HUDEP-2 (cell line): ENCODE results near the gene UHMK1.
A peak's percentile ranks its signal among the peaks of the same experiment; 100 is the strongest.
"Not testable (repeated sequence)": the region's sequence is repeated elsewhere in the genome, so short reads cannot be mapped to it uniquely, and the experiment has no call there.

Experiments
- DNase-seq, 76 experiments: peaks; one replicate each; lab custom pipeline; 2025; ENCODE audit not compliant: unreplicated experiment in 76 of 76; lab: John Stamatoyannopoulos, UW

Gene UHMK1

DNA sequence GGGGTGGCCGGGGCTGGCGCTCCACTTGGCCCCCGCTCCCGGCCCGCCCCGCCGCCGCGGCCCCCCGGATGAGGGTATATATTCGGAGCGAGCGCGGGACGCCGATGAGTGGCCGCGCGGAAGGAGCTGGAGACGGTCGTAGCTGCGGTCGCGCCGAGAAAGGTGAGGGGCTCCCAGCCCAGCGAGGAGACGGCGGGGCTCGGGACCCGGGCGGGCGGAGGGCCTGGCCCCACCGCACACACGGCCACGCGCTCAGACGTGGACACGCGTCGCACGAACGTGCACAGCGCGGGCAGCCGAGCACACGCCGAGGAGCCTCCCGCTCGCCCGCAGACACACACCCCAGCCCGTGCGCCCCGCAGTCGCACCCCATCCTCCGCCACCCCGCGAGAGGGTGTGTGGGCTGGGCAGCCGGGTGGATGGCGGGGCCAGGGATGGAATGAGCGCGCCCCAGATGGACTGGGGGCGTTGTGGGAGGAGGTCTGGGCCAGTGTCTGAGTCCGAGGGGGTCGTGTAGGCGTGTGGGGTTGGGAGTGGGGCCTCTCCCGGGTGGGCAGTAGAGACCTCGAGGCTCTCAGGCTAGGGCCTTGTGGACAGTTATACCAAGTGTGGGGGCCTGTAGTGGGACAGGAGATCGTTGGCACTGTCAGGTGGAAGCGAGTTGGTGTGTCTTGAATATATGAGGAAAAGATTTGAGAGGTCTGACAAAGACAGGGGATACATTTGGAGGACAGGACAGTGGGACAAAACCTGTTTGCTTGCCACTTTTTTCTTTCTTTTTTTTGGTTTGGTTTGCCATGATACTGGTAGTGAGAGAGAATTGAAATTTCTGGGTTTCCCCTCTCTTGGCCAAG lies 64.2 kb downstream of the UHMK1 start, which contains the start of gene UAP1:
Gene UAP1 (plus strand): TSS at position 107 of the 854 bp plus-strand sequence. CDS start 4,347 bp downstream, outside the sequence.
- DNase-seq, result peak in 10 of 76 experiments; percentile 8 to 60 (median 26)

DNA sequence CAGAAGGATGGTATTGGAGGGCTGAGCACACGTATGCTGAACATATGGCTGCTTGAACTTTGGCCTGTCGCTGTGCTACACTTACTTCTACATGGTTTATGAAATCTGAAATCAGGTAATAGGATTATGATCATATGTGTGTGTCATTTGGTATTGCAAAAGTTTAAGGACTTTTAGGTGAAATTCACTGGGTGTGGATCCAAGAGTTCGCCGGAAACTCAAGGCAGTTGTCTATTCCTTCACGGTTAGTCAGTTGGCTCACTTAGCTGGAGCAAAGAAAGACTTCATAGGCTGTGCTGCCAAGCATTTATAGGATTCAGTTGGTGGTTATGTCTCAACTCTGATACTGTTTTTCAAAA lies 64.8 kb downstream of the UHMK1 start:
- DNase-seq, result peak in 1 of 76 experiments; percentile 19

DNA sequence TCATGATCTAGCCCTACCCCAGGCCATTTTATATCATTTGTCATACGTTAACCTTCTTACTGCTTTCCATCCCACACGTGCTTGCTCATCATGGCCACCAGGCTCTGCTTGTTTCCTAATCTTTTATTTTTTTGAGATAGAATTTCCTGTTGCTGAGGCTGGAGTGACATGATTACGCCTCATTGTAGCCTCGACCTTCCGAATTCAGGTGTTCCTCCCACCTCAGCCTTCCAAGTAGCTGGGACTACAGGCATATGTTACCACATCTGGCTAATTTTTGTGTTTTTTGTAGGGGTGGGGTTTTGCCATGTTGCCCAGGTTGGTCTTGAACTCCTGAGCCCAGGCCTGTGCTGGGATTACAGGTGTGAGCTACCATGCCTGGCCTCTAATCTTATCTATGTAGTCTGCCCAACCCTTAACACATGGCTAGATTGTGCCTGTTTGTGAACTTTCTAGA lies 67.2 kb downstream of the UHMK1 start:
- no peak for DNase-seq

DNA sequence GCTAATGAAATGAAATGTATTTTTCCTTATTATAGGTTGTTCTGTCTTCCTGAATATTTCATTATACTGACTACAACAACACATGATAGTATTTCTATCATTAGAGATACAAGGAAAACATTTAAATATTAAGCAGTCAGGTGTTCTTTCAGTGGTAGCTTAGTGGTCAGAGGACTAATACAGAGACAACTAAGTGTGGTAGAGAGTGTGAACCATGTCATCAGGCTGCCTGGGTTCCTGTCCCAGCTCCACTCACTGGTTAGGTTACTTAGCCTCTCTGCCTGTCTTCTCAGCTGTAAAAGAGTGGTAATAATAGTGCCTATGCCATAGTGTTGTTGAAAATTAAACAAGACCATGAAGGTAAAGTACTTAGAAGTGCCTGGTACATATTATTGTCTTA lies 67.8 kb downstream of the UHMK1 start:
- no peak for DNase-seq

DNA sequence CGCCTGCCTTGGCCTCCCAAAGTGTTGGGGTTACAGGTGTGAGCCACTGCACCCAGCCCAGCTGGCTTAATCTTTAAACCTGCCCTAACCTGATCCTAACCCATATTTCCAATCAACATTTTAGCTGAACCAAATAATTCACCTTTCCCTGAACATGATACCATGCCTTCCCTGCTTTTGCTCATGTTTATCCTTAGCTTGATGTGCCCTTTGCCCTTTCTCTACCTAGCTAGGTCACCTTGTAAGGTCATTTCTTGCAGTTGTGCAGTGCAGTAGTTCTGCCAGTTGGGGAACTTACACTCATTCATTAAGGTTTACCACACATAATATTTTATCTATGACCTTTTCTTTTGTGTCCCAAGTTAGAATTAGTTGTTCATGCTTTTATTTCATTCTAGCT lies 69.3 kb downstream of the UHMK1 start:
- no peak for DNase-seq

DNA sequence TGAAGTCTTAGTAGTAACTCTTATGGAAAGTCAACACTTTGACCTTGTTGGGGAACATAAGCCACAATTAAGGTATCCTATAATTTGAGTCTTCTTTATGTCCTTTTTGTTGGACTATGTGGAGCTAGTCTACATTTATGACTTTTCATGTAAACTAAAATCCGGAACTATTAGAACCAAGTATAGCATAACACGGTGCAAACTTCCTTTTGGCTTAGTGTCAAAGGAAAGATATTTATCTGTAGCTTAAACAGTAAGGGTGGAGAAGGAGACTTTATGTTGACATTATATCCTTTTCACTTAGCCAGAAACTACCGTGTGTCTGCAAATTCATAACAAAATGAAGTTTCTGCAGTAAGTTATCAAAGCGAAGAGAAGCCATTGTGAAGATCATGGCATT lies 71.2 kb downstream of the UHMK1 start:
- DNase-seq, result no peak

DNA sequence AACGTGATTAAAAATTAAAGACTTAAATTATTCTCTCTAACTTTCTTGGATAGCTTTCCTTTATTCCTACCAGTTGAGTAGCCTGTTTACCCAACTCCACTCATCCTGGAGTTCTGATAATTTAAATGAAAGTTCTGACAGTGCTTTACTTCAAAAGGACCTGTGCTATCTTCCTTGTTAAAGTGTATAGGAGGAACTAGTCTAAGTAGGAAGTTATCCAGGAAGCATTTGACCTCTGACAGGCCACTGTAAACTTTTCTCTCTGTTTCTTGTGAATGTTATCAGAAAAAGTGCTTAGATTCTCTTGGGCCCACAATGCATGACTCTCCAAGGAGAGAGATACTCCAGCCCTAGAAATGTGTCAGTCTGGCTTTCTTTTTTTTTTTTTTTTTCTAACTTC lies 73.1 kb downstream of the UHMK1 start:
- no peak for DNase-seq

DNA sequence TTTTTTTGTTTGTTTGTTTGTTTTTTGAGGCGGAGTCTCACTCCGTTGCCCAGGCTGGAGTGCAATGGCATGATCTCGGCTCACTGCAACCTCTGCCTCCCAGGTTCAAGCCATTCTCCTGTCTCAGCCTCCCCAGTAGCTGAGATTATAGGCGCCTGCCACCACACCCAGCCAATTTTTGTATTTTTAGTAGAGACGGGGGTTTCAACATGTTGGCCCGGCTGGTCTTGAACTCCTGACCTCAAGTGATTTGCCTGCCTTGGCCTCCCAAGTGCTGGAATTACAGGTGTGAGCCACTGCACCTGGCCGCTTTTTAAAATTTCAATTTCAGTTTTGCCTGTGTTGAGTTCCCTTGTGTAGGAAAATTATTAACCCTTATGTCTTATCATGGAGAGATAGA lies 73.5 kb downstream of the UHMK1 start:
- not testable (repeated sequence) for DNase-seq

DNA sequence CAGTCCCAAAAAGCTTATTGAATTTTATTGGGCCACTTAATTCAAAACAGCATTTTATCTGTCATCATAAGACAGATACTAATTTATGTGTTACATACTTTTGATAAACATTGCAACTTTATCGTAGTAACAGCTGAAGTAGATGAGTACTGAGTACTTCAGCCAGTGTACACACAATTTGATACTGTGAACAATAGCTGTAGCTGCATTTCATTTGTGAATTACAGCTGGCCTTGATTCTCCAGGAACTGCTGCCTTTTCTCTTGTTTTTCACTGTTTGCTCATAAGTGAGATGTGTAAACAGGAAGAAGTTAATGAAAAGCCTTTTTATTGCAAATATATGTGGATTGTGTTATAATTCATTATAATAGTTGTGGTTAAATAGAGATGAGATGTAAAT lies 74.1 kb downstream of the UHMK1 start:
- no peak for DNase-seq

DNA sequence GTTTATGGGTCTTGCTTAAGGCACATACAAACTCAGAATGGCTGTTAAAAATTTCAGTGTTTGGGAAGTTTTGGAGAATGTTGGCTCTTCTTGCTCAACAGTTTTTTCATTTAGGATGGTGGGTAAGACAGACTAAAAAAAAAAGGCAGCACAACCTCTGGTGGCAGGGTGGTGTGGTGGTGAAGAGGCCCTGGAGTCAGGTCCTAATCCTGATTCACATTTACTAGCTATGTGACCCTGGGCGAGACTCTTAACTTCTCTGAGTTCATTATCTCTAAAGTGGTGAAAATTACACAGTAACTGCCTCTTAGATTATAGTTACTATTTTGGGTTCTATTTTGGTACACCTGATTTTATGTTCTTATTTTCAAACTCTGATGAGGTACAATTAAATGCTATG lies 75.5 kb downstream of the UHMK1 start:
- DNase-seq, result peak in 2 of 76 experiments; percentile 6 to 9

DNA sequence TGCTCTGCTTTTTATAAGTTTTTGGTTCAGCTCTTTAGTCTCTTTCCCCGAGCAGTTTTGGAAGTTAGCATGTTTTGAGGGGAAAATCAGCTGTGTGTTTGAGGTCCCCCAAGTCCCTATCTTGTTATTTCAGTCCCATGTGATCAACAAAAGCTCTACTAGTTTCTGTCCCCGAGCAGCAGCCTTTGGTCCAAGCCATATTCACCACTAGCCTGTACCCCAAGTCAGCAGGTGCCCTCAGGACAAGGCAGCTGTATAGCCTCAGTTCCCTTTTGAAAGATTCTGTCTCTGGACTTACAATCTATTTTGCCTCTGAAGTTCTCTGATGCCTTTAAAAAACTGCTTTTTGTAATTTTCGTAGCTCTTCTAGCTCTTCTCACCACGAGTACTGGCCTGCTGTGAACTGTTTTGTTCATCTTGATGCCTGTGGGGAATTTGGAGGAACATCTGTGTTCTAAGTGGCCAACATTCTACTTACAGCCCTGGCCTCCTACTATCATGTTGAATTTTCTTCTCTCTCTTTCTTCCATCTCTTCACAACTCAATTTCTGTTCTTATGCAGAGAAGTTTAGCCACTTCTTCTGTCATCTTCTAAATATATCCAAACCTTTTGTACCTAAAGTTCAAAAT lies 80.6 kb downstream of the UHMK1 start:
- no peak for DNase-seq

DNA sequence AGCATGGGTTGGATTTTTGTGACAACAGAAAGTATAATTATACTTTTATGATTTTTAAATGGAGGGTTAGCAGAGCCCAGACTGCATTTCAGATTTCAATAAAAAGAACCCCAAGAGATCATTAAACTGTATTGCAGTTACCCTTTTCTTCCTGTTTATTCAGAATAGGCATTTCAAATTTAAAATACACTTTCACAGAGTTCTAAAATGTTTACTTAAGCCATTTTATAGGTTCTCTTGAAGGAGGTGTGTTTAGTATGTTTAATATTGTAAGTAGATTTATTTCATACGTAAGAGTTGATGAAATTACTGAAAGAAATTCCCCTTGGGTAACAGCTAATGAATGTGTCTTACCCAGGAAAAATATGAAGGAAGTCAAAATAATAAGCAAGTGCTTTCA lies 81.3 kb downstream of the UHMK1 start:
- no peak for DNase-seq
